HEK293 (cell line): ENCODE data around the gene ZBTB18.

Source experiments
- CTCF ChIA-PET: fragments of 350-600 bp; formaldehyde crosslinking; extraction: SDS; loops from one replicate; lab custom pipeline; 2021; ENCODE audit warnings: antibody characterized with exemption; lab: Yijun Ruan, JAX
- POLR2A ChIA-PET: fragments of 300-600 bp; formaldehyde crosslinking; extraction: SDS; loops from one replicate; lab custom pipeline; 2020; ENCODE audit warnings: antibody characterized with exemption, inconsistent platforms; lab: Yijun Ruan, JAX
- H3K27ac ChIP-seq: fragments of 200-500 bp; sonication (Bioruptor generic); 2 replicates; pipeline ENCODE4 v1.5.1; 2014; ENCODE audit warnings: low read depth, low read length, control low read depth, inconsistent platforms; ENCODE audit errors: extremely low read depth
- H3K36me3 ChIP-seq, 2 experiments: fragments of 200-500 bp in 1 of 2; sonication (Bioruptor generic) in 1 of 2; 1 replicate in 1 of 2; 2 replicates in 1 of 2; pipeline ENCODE4 v1.5.1; 2014 to 2017; ENCODE audit warnings: inconsistent platforms in 2 of 2, low read length in 2 of 2; ENCODE audit not compliant: control insufficient read depth in 2 of 2, insufficient read depth in 1 of 2
- H3K4me1 ChIP-seq: fragments of 200-500 bp; sonication (Bioruptor generic); 2 replicates; pipeline ENCODE4 v1.5.1; 2014; ENCODE audit warnings: mild to moderate bottlenecking, low read length, inconsistent platforms; ENCODE audit not compliant: control insufficient read depth, insufficient read depth
- H3K4me3 ChIP-seq: 2 replicates; pipeline ENCODE4 v1.5.1; 2011; ENCODE audit warnings: low read depth, mild to moderate bottlenecking, control low read depth, low read length, moderate library complexity
- H3K9me3 ChIP-seq: fragments of 200-500 bp; sonication (Bioruptor generic); 2 replicates; pipeline ENCODE4 v1.5.1; 2014; ENCODE audit warnings: low read depth, low read length, inconsistent platforms; ENCODE audit not compliant: control insufficient read depth, insufficient read depth
- GLIS1 ChIP-seq: fragments of 450-650 bp; formaldehyde crosslinking; IDR thresholded peaks from 2 replicates; pipeline ENCODE4 v1.5.1; 2016; ENCODE audit warnings: missing biosample characterization, missing genetic modification characterization
- IKZF3 ChIP-seq: fragments of 450-650 bp; IDR thresholded peaks from 2 replicates; pipeline ENCODE4 v1.5.0; 2018; ENCODE audit warnings: missing biosample characterization, mild to moderate bottlenecking, missing genetic modification characterization, moderate library complexity
- MYNN ChIP-seq: fragments of 450-650 bp; formaldehyde crosslinking; IDR thresholded peaks from 2 replicates; pipeline ENCODE4 v1.5.1; 2016; ENCODE audit warnings: missing biosample characterization, missing genetic modification characterization, borderline replicate concordance
- PRDM1 ChIP-seq: fragments of 450-650 bp; formaldehyde crosslinking; IDR thresholded peaks from 2 replicates; pipeline ENCODE4; 2016; ENCODE audit warnings: missing biosample characterization, missing genetic modification characterization
- PRDM6 ChIP-seq: fragments of 450-650 bp; formaldehyde crosslinking; IDR thresholded peaks from 2 replicates; pipeline ENCODE4 v1.5.1; 2017; ENCODE audit warnings: missing biosample characterization, missing genetic modification characterization
- SETDB1 ChIP-seq: IDR thresholded peaks from one replicate; pipeline ENCODE4 v1.6.1; 2017; ENCODE audit warnings: mild to moderate bottlenecking, low read length, moderate library complexity, mixed read lengths; ENCODE audit not compliant: insufficient read length
- SP7 ChIP-seq: fragments of 450-650 bp; formaldehyde crosslinking; IDR thresholded peaks from 2 replicates; pipeline ENCODE4 v1.5.1; 2016; ENCODE audit warnings: missing biosample characterization, missing genetic modification characterization
- WT1 ChIP-seq: fragments of 450-650 bp; formaldehyde crosslinking; IDR thresholded peaks from 2 replicates; pipeline ENCODE4 v1.5.1; 2016; ENCODE audit warnings: missing biosample characterization, missing genetic modification characterization
- ZEB2 ChIP-seq: fragments of 450-650 bp; formaldehyde crosslinking; IDR thresholded peaks from 2 replicates; pipeline ENCODE4 v1.5.1; 2016; ENCODE audit warnings: missing biosample characterization, missing genetic modification characterization
- ZIC2 ChIP-seq: fragments of 450-650 bp; formaldehyde crosslinking; IDR thresholded peaks from 2 replicates; pipeline ENCODE4 v1.5.1; 2016; ENCODE audit warnings: missing biosample characterization, missing genetic modification characterization
- ZNF184 ChIP-seq: fragments of 450-650 bp; IDR thresholded peaks from 2 replicates; pipeline ENCODE4 v1.5.1; 2018; ENCODE audit warnings: missing biosample characterization, mild to moderate bottlenecking, missing genetic modification characterization
- ZNF302 ChIP-seq: fragments of 450-650 bp; formaldehyde crosslinking; IDR thresholded peaks from 2 replicates; pipeline ENCODE4 v1.5.1; 2016; ENCODE audit warnings: missing biosample characterization, missing genetic modification characterization, low read depth
- ZNF366 ChIP-seq: fragments of 450-650 bp; formaldehyde crosslinking; conservative IDR thresholded peaks from 2 replicates; pipeline ENCODE4 v1.5.1; 2016; ENCODE audit warnings: missing biosample characterization, missing genetic modification characterization
- ZNF394 ChIP-seq: fragments of 450-650 bp; formaldehyde crosslinking; IDR thresholded peaks from 2 replicates; pipeline ENCODE4 v1.5.1; 2016; ENCODE audit warnings: missing biosample characterization, missing genetic modification characterization, mild to moderate bottlenecking, moderate library complexity, borderline replicate concordance
- ZNF501 ChIP-seq: fragments of 450-650 bp; formaldehyde crosslinking; IDR thresholded peaks from 2 replicates; pipeline ENCODE4 v1.5.1; 2016; ENCODE audit warnings: missing biosample characterization, missing genetic modification characterization
- ZNF561 ChIP-seq: fragments of 450-650 bp; IDR thresholded peaks from 2 replicates; pipeline ENCODE4 v1.5.1; 2018; ENCODE audit warnings: missing biosample characterization, missing genetic modification characterization, borderline replicate concordance
- ZNF600 ChIP-seq: fragments of 450-650 bp; formaldehyde crosslinking; IDR thresholded peaks from 2 replicates; pipeline ENCODE4 v1.5.1; 2016; ENCODE audit warnings: missing biosample characterization, missing genetic modification characterization
- ZNF629 ChIP-seq: fragments of 450-650 bp; formaldehyde crosslinking; IDR thresholded peaks from 2 replicates; pipeline ENCODE4 v1.5.1; 2017; ENCODE audit warnings: missing biosample characterization, missing genetic modification characterization
- ZNF660 ChIP-seq: fragments of 450-650 bp; IDR thresholded peaks from 2 replicates; pipeline ENCODE4 v1.5.1; 2018; ENCODE audit warnings: missing biosample characterization, mild to moderate bottlenecking, missing genetic modification characterization
- ZSCAN30 ChIP-seq: fragments of 450-650 bp; IDR thresholded peaks from 2 replicates; pipeline ENCODE4 v1.5.1; 2018; ENCODE audit warnings: missing biosample characterization, mild to moderate bottlenecking, missing genetic modification characterization, moderate library complexity
- TF ChIP-seq, protein P1 (sequence below): fragments of 450-650 bp; formaldehyde crosslinking; IDR thresholded peaks from 2 replicates; pipeline ENCODE4 v1.5.1; 2016; ENCODE audit warnings: missing biosample characterization, missing genetic modification characterization, low read depth
- TF ChIP-seq, protein P2 (sequence below): fragments of 450-650 bp; formaldehyde crosslinking; IDR thresholded peaks from 2 replicates; pipeline ENCODE4 v1.5.1; 2016; ENCODE audit warnings: missing biosample characterization, missing genetic modification characterization
- TF ChIP-seq, protein P3 (sequence below): fragments of 450-650 bp; formaldehyde crosslinking; IDR thresholded peaks from 2 replicates; pipeline ENCODE4 v1.5.1; 2016; ENCODE audit warnings: missing biosample characterization, missing genetic modification characterization, low read depth
- TF ChIP-seq, protein P4 (sequence below): fragments of 450-650 bp; formaldehyde crosslinking; IDR thresholded peaks from 2 replicates; pipeline ENCODE4 v1.5.1; 2016; ENCODE audit warnings: missing biosample characterization, missing genetic modification characterization, borderline replicate concordance

ZBTB18 gene

GRCh38 chr1:244050835-244051444, at the start of gene ZBTB18:
TSS of gene ZBTB18 (plus strand) at chr1:244051283. CDS start at chr1:244051432, 149 bp downstream.
- H3K4me3 ChIP-seq = peak within 1 kb of the TSS; percentile 64
- peaks cover 5 to 21% of the 10 kb centered on the region in 2 experiments; a peak in 2 of 3 replicates for H3K36me3 ChIP-seq
- CTCF ChIA-PET = interaction anchor here (0.9 to 2.5 kb wide), 3 partner anchors 27 to 222 kb away, joined by 3 to 10 read pairs (median 3); no protein-coding TSS in a partner anchor
- H3K27ac ChIP-seq = peak within 1 kb of the TSS; percentile 45; the same call in 1 of the 2 replicates
- no peaks in the 10 kb centered on the region for H3K9me3 ChIP-seq
- POLR2A ChIA-PET = interaction anchor here (1.4 kb wide), 1 partner anchor 12 kb away, joined by 3 read pairs; no protein-coding TSS in a partner anchor
- peaks cover 19% of the 10 kb centered on the region for H3K4me1 ChIP-seq
- TF ChIP-seq ZNF366 (tag by site-specific recombination) (peak; percentile 74), ZNF660 (peak; percentile 72; the same call in 1 of the 2 replicates), PRDM6 (tag by site-specific recombination) (peak; percentile 83), ZNF561 (tag by site-specific recombination) (peak; percentile 75), MYNN (tag by site-specific recombination) (peak; percentile 85), SETDB1 (no peak), ZEB2 (tag by site-specific recombination) (peak; percentile 40; the same call in 1 of the 2 replicates), ZNF184 (tag by site-specific recombination) (peak; percentile 17; the same call in 1 of the 2 replicates), ZNF501 (tag by site-specific recombination) (peak; percentile 38; the same call in 1 of the 2 replicates), GLIS1 (peak; percentile 93), IKZF3 (tag by site-specific recombination) (peak; percentile 92), PRDM1 (tag by site-specific recombination) (peak; percentile 94), ZNF600 (peak; percentile 82; the same call in 1 of the 2 replicates), WT1 (tag by site-specific recombination) (peak; percentile 72; the same call in 1 of the 2 replicates), ZNF302 (no peak), ZIC2 (tag by site-specific recombination) (peak; percentile 39), ZSCAN30 (tag by site-specific recombination) (0 out of 2 replicates have a peak, but pooled peaks have one; percentile 71), ZNF629 (tag by site-specific recombination) (peak; percentile 86), ZNF394 (peak; percentile 96), SP7 (tag by site-specific recombination) (peak; percentile 50; the same call in 1 of the 2 replicates)
- TF ChIP-seq, protein P1, sequence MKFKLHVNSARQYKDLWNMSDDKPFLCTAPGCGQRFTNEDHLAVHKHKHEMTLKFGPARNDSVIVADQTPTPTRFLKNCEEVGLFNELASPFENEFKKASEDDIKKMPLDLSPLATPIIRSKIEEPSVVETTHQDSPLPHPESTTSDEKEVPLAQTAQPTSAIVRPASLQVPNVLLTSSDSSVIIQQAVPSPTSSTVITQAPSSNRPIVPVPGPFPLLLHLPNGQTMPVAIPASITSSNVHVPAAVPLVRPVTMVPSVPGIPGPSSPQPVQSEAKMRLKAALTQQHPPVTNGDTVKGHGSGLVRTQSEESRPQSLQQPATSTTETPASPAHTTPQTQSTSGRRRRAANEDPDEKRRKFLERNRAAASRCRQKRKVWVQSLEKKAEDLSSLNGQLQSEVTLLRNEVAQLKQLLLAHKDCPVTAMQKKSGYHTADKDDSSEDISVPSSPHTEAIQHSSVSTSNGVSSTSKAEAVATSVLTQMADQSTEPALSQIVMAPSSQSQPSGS (tag by site-specific recombination) = peak; percentile 53; the same call in 1 of the 2 replicates
- TF ChIP-seq, protein P2, sequence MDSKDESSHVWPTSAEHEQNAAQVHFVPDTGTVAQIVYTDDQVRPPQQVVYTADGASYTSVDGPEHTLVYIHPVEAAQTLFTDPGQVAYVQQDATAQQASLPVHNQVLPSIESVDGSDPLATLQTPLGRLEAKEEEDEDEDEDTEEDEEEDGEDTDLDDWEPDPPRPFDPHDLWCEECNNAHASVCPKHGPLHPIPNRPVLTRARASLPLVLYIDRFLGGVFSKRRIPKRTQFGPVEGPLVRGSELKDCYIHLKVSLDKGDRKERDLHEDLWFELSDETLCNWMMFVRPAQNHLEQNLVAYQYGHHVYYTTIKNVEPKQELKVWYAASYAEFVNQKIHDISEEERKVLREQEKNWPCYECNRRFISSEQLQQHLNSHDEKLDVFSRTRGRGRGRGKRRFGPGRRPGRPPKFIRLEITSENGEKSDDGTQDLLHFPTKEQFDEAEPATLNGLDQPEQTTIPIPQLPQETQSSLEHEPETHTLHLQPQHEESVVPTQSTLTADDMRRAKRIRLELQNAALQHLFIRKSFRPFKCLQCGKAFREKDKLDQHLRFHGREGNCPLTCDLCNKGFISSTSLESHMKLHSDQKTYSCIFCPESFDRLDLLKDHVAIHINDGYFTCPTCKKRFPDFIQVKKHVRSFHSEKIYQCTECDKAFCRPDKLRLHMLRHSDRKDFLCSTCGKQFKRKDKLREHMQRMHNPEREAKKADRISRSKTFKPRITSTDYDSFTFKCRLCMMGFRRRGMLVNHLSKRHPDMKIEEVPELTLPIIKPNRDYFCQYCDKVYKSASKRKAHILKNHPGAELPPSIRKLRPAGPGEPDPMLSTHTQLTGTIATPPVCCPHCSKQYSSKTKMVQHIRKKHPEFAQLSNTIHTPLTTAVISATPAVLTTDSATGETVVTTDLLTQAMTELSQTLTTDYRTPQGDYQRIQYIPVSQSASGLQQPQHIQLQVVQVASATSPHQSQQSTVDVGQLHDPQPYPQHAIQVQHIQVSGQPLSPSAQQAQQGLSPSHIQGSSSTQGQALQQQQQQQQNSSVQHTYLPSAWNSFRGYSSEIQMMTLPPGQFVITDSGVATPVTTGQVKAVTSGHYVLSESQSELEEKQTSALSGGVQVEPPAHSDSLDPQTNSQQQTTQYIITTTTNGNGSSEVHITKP = 0 out of 2 replicates have a peak, but pooled peaks have one; percentile 11
- TF ChIP-seq, protein P3, sequence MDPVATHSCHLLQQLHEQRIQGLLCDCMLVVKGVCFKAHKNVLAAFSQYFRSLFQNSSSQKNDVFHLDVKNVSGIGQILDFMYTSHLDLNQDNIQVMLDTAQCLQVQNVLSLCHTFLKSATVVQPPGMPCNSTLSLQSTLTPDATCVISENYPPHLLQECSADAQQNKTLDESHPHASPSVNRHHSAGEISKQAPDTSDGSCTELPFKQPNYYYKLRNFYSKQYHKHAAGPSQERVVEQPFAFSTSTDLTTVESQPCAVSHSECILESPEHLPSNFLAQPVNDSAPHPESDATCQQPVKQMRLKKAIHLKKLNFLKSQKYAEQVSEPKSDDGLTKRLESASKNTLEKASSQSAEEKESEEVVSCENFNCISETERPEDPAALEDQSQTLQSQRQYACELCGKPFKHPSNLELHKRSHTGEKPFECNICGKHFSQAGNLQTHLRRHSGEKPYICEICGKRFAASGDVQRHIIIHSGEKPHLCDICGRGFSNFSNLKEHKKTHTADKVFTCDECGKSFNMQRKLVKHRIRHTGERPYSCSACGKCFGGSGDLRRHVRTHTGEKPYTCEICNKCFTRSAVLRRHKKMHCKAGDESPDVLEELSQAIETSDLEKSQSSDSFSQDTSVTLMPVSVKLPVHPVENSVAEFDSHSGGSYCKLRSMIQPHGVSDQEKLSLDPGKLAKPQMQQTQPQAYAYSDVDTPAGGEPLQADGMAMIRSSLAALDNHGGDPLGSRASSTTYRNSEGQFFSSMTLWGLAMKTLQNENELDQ (tag by site-specific recombination) = no peak
- TF ChIP-seq, protein P4, sequence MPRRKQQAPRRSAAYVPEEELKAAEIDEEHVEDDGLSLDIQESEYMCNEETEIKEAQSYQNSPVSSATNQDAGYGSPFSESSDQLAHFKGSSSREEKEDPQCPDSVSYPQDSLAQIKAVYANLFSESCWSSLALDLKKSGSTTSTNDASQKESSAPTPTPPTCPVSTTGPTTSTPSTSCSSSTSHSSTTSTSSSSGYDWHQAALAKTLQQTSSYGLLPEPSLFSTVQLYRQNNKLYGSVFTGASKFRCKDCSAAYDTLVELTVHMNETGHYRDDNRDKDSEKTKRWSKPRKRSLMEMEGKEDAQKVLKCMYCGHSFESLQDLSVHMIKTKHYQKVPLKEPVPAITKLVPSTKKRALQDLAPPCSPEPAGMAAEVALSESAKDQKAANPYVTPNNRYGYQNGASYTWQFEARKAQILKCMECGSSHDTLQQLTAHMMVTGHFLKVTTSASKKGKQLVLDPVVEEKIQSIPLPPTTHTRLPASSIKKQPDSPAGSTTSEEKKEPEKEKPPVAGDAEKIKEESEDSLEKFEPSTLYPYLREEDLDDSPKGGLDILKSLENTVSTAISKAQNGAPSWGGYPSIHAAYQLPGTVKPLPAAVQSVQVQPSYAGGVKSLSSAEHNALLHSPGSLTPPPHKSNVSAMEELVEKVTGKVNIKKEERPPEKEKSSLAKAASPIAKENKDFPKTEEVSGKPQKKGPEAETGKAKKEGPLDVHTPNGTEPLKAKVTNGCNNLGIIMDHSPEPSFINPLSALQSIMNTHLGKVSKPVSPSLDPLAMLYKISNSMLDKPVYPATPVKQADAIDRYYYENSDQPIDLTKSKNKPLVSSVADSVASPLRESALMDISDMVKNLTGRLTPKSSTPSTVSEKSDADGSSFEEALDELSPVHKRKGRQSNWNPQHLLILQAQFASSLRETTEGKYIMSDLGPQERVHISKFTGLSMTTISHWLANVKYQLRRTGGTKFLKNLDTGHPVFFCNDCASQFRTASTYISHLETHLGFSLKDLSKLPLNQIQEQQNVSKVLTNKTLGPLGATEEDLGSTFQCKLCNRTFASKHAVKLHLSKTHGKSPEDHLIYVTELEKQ (tag by site-specific recombination) = peak; percentile 46; the same call in 1 of the 2 replicates
